NK-92 treated with Interleukin-12 subunit alpha and Interleukin-12 subunit beta, amount 100 ng/mL, for 24 hours (cell line): ENCODE data around the gene VAMP2.

Experiments
- DNase-seq: peaks from one replicate; lab custom pipeline; 2025; lab: John Stamatoyannopoulos, UW

VAMP2 gene

GRCh38 chr17:8122924-8123694 is 39.6 kb downstream of the VAMP2 start:
- DNase-seq: no peak

- DNase-seq: no peak
Observed at GRCh38 chr17:8122422-8122923, 40.3 kb downstream of the VAMP2 start.

GRCh38 chr17:8121681-8122421 is 40.9 kb downstream of the VAMP2 start:
- DNase-seq: peak; percentile 62

GRCh38 chr17:8121407-8121680 is 41.4 kb downstream of the VAMP2 start:
- DNase-seq: no peak

- DNase-seq: peak; percentile 65
Observed at GRCh38 chr17:8120520-8121406, 42.0 kb downstream of the VAMP2 start.

- peak; percentile 56 for DNase-seq
Observed at GRCh38 chr17:8119581-8120519, 42.9 kb downstream of the VAMP2 start.

- DNase-seq: peak; percentile 56
Observed at GRCh38 chr17:8118769-8119580, 43.8 kb downstream of the VAMP2 start.

- DNase-seq: no peak
Observed at GRCh38 chr17:8117980-8118768, 44.6 kb downstream of the VAMP2 start, which contains the start of gene ALOXE3. Gene ALOXE3 (minus strand): TSS chr17:8118514. CDS start chr17:8117990, 524 bp downstream.

GRCh38 chr17:8117367-8117979 is 45.3 kb downstream of the VAMP2 start:
- DNase-seq: no peak

- no peak for DNase-seq
Observed at GRCh38 chr17:8116776-8117175, 46.0 kb downstream of the VAMP2 start.

GRCh38 chr17:8110907-8111306 is 51.8 kb downstream of the VAMP2 start:
- no peak for DNase-seq

GRCh38 chr17:8110456-8110804 is 52.3 kb downstream of the VAMP2 start:
- DNase-seq: no peak

- DNase-seq: peak; percentile 8
Observed at GRCh38 chr17:8109661-8110455, 52.9 kb downstream of the VAMP2 start.
